Pons (tissue), 1 donor: ENCODE measurements around the gene PPAT.
A peak's percentile ranks its signal among the peaks of the same experiment; 100 is the strongest.
"Not testable (repeated sequence)": the region's sequence is repeated elsewhere in the genome, so short reads cannot be mapped to it uniquely, and the experiment has no call there.

Source experiments
- DNase-seq: peaks from one replicate; pipeline ENCODE4 v3.0.0-alpha.2; 2016; ENCODE audit warnings: low spot score

The PPAT gene

GRCh38 chr4:56435140-56435926, at the start of gene PPAT:
Gene PPAT, minus strand, starts transcription at chr4:56435615. Its CDS starts 138 bp downstream, at chr4:56435477.
- peak; percentile 97 for DNase-seq

- DNase-seq: no peak
Observed at GRCh38 chr4:56480691-56481090, 45.3 kb upstream of the PPAT start.

- no peak for DNase-seq
Observed at GRCh38 chr4:56477192-56477702, 41.8 kb upstream of the PPAT start.

GRCh38 chr4:56475917-56476316, 40.5 kb upstream of the PPAT start:
- no peak for DNase-seq

- DNase-seq: no peak
Observed at GRCh38 chr4:56469489-56470210, 34.2 kb upstream of the PPAT start.

- peak; percentile 46 for DNase-seq
Observed at GRCh38 chr4:56468097-56468422, 32.6 kb upstream of the PPAT start.

GRCh38 chr4:56467284-56468096, 32.1 kb upstream of the PPAT start, which contains the start of gene SRP72:
Gene SRP72, plus strand, starts transcription at chr4:56467617. Its CDS starts 19 bp downstream, at chr4:56467636.
- DNase-seq: peak; percentile 92

- DNase-seq: no peak
Observed at GRCh38 chr4:56466910-56467283, 31.5 kb upstream of the PPAT start.

- DNase-seq: not testable (repeated sequence)
Observed at GRCh38 chr4:56466296-56466761, 30.9 kb upstream of the PPAT start.

GRCh38 chr4:56465599-56466295, 30.3 kb upstream of the PPAT start:
- DNase-seq: no peak

- DNase-seq: no peak
Observed at GRCh38 chr4:56464581-56464980, 29.2 kb upstream of the PPAT start.

GRCh38 chr4:56463711-56464110, 28.3 kb upstream of the PPAT start:
- no peak for DNase-seq

- no peak for DNase-seq
Observed at GRCh38 chr4:56462157-56462556, 26.7 kb upstream of the PPAT start.

GRCh38 chr4:56460085-56460484, 24.7 kb upstream of the PPAT start:
- DNase-seq: no peak

GRCh38 chr4:56450342-56450741, 14.9 kb upstream of the PPAT start:
- DNase-seq: no peak

GRCh38 chr4:56449475-56449874, 14.1 kb upstream of the PPAT start:
- not testable (repeated sequence) for DNase-seq

GRCh38 chr4:56448301-56448700, 12.9 kb upstream of the PPAT start:
- no peak for DNase-seq

- no peak for DNase-seq
Observed at GRCh38 chr4:56445699-56446098, 10.3 kb upstream of the PPAT start.

- DNase-seq: no peak
Observed at GRCh38 chr4:56444719-56445118, 9.3 kb upstream of the PPAT start.

- no peak for DNase-seq
Observed at GRCh38 chr4:56440983-56441382, 5.6 kb upstream of the PPAT start.

- no peak for DNase-seq
Observed at GRCh38 chr4:56438766-56439165, 3.4 kb upstream of the PPAT start.
